HFFc6 (cell line): Measurements from ENCODE around the gene DNAAF8. TPM values are rescaled to one million over a fixed set of nuclear protein-coding genes. Genes with fewer than 3 reads are reported as not detected.

ENCODE experiments used
- DNase-seq: peaks from one replicate; pipeline ENCODE4 v3.0.0-alpha.2; 2018
- H3K27ac Mint-ChIP-seq: 2 replicates; pipeline ENCODE4 v1.8.0; 2020; ENCODE audit warnings: mild to moderate bottlenecking, mixed read lengths
- H3K27me3 Mint-ChIP-seq: 2 replicates; pipeline ENCODE4 v1.8.0; 2021; ENCODE audit warnings: mild to moderate bottlenecking, moderate library complexity, mixed read lengths; ENCODE audit not compliant: insufficient read depth
- H3K36me3 Mint-ChIP-seq: 2 replicates; pipeline ENCODE4 v1.8.0; 2021; ENCODE audit warnings: low read depth, mixed read lengths
- H3K4me1 Mint-ChIP-seq: 2 replicates; pipeline ENCODE4 v1.8.0; 2020; ENCODE audit warnings: low read depth, mixed read lengths
- H3K4me3 Mint-ChIP-seq: 2 replicates; pipeline ENCODE4 v1.8.0; 2020; ENCODE audit warnings: mild to moderate bottlenecking, moderate library complexity, mixed read lengths
- H3K9me3 Mint-ChIP-seq: 2 replicates; pipeline ENCODE4 v1.8.0; 2020; ENCODE audit warnings: mild to moderate bottlenecking, mixed read lengths
- CTCF ChIP-seq: fragments of 200-600 bp; sonication (generic); IDR thresholded peaks from 2 replicates; pipeline ENCODE4 v1.5.0; 2021; ENCODE audit warnings: antibody characterized with exemption, mild to moderate bottlenecking
- total RNA-seq, 6 experiments: library from RNA; stranded (reverse); fragmentation: NEBNext Ultra II Directional; extraction: Animal tissue kit (Norgen Biotek cat#: 25700); gene quantifications; 2 replicates in 1 of 6; 3 replicates in 5 of 6; pipeline ENCODE4 v1.2.3, GENCODE V29; 2021

The DNAAF8 gene
- total RNA-seq, 6 experiments from 2014 or later: 1.1 to 2.8 (median 1.6) TPM

DNA sequence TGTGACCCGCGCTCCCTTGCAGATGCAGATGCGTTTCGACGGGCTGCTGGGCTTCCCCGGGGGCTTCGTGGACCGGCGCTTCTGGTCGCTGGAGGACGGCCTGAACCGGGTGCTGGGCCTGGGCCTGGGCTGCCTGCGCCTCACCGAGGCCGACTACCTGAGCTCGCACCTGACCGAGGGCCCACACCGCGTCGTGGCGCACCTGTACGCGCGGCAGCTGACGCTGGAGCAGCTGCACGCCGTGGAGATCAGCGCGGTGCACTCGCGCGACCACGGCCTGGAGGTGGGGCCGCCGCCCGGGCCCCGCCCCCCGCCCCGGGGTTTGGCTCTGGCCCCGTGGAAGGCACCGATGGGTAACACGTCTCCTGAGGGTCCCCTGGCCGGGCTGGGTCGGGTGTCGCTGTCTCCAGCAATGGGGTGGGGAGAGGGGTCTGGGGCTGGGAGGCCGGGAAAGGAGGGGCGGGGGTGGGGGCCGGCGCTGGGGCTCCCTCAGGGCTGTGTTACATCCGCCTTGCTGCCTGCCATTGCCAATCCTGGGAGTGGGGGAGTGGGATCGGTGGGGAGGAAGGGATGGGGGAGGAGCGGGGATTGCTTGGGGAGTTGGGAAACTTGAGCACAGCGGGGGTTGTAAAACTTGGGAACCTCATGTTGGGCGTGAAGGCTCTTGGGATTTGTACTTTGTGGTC, 40.2 kb upstream of the DNAAF8 start:
- Mint-ChIP-seq H3K9me3 (no peaks in the 10 kb centered on the region), H3K27ac (peak overlapping the region; percentile 83), H3K4me1 (peaks cover 16% of the 10 kb centered on the region), H3K4me3 (peak overlapping the region; percentile 90), H3K36me3 (no peaks in the 10 kb centered on the region; the same call in 1 of the 2 replicates), H3K27me3 (peaks cover 9% of the 10 kb centered on the region)
- DNase-seq: peak; percentile 25
- no peak for TF ChIP-seq CTCF

GRCh38 chr16:4694642-4695451, 39.5 kb upstream of the DNAAF8 start:
- peak; percentile 60; the same call in 1 of the 2 replicates for TF ChIP-seq CTCF
- Mint-ChIP-seq H3K27ac (peak overlapping the region; percentile 83), H3K27me3 (peaks cover 9% of the 10 kb centered on the region), H3K36me3 (peaks cover 7% of the 10 kb centered on the region), H3K9me3 (no peaks in the 10 kb centered on the region), H3K4me1 (peaks cover 16% of the 10 kb centered on the region), H3K4me3 (peak overlapping the region; percentile 90)
- DNase-seq: peak; percentile 32

DNA sequence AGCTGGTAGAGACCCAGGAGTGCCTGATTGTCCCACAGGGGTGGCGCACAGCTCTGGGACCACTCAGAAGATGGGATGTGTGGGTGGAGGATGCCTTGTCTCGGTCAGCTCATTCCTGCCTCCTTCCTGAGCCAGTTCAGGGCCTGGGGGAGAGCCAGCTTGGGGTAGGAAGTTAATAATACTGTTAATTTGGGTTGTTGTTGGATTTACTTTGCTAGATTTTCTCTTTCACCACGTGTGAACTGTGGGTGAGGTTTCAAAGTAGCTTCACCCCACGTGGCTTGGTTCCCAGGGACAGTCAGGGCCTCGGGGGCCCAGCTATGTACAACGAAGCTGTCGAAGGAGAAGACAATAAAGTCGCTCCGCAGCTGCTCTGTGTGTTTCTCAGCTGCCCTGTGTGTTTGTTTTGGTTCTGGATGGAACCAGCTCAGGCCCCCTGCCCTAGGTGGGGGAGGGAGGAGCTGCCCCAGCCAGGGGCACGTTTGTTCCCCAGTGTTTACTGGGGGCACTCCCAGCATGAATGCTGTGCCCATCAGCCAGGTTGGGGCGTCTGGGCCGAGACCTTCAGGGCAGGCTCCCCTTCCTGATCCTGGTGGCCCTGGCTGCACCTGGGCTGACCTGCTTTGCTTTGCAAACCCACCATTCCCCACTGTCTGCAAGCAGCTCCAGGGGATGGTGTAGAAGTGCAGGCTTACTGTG, 38.7 kb upstream of the DNAAF8 start:
- no peak for TF ChIP-seq CTCF
- peak overlapping the region; percentile 83 for H3K27ac Mint-ChIP-seq

GRCh38 chr16:4696172-4696904, 38.0 kb upstream of the DNAAF8 start:
- H3K36me3 Mint-ChIP-seq: peaks cover 8% of the 10 kb centered on the region
- H3K27me3 Mint-ChIP-seq: peaks cover 7% of the 10 kb centered on the region
- peaks cover 16% of the 10 kb centered on the region for H3K4me1 Mint-ChIP-seq
- H3K9me3 Mint-ChIP-seq: no peaks in the 10 kb centered on the region
- no peak overlapping the region for H3K27ac Mint-ChIP-seq
- TF ChIP-seq CTCF: no peak
- no peak overlapping the region for H3K4me3 Mint-ChIP-seq
- no peak for DNase-seq

More for the DNA sequence above, 38.7 kb upstream of the DNAAF8 start:
- Mint-ChIP-seq H3K36me3 (peaks cover 8% of the 10 kb centered on the region), H3K9me3 (no peaks in the 10 kb centered on the region), H3K4me3 (peak overlapping the region; percentile 90; the same call in 1 of the 2 replicates), H3K4me1 (peaks cover 16% of the 10 kb centered on the region), H3K27me3 (peaks cover 8% of the 10 kb centered on the region)
- DNase-seq: no peak
